ENCODE results near the gene SLC27A3.

The SLC27A3 gene

DNA sequence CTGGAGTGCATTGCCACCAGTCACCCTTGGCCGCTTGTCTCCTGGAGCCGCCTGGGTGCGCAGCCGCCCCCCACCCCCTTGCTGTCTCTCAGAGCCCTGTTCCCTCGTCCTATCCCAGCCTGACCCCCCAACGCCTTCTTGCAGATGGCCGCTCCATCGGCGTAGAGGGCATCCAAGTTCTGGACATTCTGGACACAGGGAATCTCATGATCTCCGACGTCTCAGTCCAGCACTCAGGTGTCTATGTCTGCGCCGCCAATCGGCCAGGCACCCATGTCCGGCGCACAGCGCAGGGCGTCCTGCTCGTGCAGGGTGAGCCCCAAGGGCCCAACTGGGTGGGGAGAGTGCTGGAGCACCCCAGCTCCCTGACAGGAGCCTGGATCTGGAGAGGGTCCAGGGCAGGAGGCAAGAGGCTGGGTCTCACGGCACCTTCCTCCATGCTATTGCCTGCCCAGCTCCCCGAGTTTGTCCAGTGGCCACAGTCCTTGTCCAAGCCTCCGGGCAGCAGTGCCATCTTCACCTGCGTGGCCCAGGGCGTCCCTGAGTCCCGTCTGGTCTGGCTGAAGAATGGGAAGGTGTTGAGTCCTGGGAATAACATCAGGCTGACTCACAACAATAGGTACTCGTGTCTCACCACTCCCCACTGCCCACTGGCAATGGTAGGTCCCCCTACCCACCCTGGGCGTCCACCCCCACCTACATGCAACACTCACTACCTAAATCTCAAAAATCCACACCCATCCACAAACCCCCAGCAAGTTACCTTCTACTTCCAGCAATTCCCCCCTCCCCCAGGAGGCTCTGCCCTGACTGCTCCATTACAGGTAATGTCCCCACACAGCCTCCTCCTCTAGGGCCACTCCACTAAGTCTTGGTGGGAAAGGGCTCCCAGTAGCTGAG is 24.6 kb downstream of the SLC27A3 start:
- H3K36me3 ChIP-seq (ENCODE audit: control insufficient read depth, insufficient read depth, low read length), result no peaks in the 10 kb centered on the region
- no peak overlapping the region for H3K27ac ChIP-seq (ENCODE audit: low read depth, low read length)

DNA sequence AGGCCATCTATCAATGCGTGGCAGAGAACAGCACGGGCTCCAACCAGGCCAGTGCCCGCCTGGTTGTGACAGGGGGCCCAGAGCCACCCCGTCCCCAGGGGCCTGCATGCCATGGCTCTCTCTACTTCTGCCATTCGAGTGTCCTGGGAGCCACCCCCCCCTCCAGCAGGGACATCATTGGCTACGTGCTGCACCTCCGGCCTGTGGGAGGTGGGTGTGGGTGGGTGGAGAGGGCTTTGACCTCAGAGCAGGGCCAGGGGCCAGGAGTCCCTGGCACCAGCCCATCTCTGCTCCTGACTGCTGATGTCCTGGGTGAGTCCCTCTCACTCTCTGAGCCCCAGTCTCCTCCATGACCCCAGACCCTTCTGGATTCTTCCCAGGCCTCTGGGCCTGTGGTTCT is 25.3 kb downstream of the SLC27A3 start:
- no peak overlapping the region for H3K9ac ChIP-seq (ENCODE audit: low read length)
- no peaks in the 10 kb centered on the region for H3K27me3 ChIP-seq (ENCODE audit: control insufficient read depth, insufficient read depth, low read length)

More for the DNA sequence above, 24.6 kb downstream of the SLC27A3 start:
- Histone ChIP-seq H3K9ac (ENCODE audit: low read length) (no peak overlapping the region), H3K27me3 (ENCODE audit: control insufficient read depth, insufficient read depth, low read length) (no peaks in the 10 kb centered on the region), H3K4me3 (ENCODE audit: low read length) (no peak overlapping the region), H3K4me1 (ENCODE audit: control insufficient read depth, insufficient read depth, low read length) (no peaks in the 10 kb centered on the region)

DNA sequence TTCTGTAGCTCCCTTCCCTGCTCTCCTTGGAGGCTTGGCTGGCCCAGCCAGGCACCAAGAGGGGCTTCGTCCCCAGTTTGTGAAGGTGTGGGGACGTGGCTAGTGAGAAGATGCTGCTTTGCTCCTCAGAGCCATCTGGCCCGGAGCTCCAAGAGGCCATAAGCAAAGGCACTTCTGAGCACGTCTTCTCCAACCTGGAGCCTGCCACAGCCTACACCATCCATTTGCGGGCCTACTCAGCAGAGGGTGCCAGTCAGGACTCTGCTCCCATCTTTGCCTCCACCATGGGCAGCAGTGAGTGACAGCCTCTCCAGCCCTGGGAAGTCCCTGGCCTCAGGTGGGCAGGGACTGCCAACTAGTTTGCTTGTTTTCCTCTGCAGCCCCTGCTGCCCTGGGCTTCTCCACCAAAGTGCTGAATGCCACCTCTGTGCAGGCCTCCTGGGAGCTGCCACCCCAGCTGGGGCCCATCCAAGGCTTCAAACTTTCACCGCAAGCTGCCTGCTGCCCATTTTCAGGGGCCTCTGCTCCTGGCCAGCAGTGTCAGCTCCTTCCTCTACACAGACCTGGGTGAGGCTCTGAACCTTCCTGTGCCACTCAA is 25.9 kb downstream of the SLC27A3 start:
- H3K4me1 ChIP-seq (ENCODE audit: control insufficient read depth, insufficient read depth, low read length), result no peaks in the 10 kb centered on the region
- H3K27me3 ChIP-seq (ENCODE audit: control insufficient read depth, insufficient read depth, low read length), result no peaks in the 10 kb centered on the region
- H3K36me3 ChIP-seq (ENCODE audit: control insufficient read depth, insufficient read depth, low read length), result no peaks in the 10 kb centered on the region
- H3K4me3 ChIP-seq (ENCODE audit: low read length), result no peak overlapping the region
- no peak overlapping the region for H3K9ac ChIP-seq (ENCODE audit: low read length)
- H3K27ac ChIP-seq (ENCODE audit: low read depth, low read length), result no peak overlapping the region

More for the DNA sequence above, 25.3 kb downstream of the SLC27A3 start:
- no peak overlapping the region for H3K4me3 ChIP-seq (ENCODE audit: low read length)
- H3K36me3 ChIP-seq (ENCODE audit: control insufficient read depth, insufficient read depth, low read length), result no peaks in the 10 kb centered on the region
- no peak overlapping the region for H3K27ac ChIP-seq (ENCODE audit: low read depth, low read length)
- no peaks in the 10 kb centered on the region for H3K4me1 ChIP-seq (ENCODE audit: control insufficient read depth, insufficient read depth, low read length)

DNA sequence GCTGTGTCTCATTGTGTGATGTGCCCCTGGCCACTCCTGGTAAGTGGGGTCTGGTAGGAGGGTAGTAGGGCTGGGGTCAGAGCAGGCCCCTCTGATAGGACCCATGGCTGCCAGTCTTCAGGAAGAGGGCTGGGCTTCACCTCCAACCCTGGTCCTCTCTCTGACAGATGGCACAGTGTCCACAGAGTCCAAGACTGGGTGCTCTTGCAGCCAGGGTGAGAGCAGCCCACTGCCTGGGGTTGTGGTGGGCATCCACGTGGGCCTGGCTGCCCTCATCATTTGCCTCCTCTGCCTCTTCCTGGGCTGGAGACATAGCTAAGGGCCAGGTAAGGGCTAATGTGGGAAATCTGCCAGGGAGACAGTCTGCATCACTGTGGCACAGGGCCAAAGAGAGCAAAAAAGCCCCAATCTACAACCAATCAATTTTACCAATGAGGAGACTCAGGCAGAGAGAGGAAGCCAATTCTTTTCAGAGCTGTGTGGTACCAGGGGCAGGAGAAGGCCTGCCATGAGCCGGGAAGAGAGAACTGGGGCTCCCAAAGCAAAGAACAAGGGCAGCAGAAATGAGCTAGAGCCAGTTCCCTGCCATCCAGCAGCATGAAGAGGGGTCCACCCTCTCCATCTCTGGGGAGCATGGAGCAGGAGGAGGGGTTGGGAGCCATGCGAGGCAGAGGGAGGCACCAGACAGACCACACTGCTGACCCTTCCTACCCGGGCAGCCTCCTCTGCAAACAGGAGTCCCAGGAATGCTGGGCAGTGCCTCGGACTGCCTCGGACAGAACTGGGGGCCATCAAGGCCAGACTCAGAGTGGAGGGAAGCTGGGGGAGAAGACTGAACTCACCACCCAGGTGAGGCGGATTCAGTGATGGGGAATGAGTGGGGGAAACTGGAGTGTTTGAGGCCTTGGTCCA is 26.8 kb downstream of the SLC27A3 start:
- no peaks in the 10 kb centered on the region for H3K4me1 ChIP-seq (ENCODE audit: control insufficient read depth, insufficient read depth, low read length)
- no peak overlapping the region for H3K27ac ChIP-seq (ENCODE audit: low read depth, low read length)
- H3K27me3 ChIP-seq (ENCODE audit: control insufficient read depth, insufficient read depth, low read length), result no peaks in the 10 kb centered on the region
- no peak overlapping the region for H3K9ac ChIP-seq (ENCODE audit: low read length)
- no peak overlapping the region for H3K4me3 ChIP-seq (ENCODE audit: low read length)
- H3K36me3 ChIP-seq (ENCODE audit: control insufficient read depth, insufficient read depth, low read length), result peaks cover 2% of the 10 kb centered on the region

DNA sequence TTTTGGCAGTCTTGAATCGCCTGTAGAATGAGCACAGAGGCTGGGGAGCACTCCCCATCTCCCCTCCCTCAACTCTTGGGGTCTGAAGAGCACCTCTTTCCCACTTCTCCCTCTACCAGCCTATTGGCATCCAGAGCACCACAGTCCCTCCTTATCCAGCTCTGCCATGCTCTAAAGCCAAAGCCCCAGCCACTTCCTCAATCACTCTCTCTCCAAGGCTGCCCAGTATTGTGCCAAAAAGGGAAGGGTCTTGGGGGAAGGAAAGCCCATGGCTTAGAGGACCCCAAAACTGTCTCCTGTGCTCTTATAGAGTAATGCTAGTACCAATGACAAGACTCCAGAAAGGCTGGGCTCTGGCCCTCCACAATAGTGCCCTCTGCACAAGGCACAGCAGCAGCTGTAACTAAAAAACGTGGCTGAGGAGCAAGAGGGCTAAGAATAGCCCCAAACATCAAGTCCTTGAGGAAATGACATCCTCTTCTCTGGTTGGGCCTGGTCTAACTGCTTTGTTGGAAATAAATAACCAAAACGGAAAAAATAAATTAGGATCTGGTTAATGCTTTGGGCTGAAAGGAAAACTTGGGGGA is 28.4 kb downstream of the SLC27A3 start:
- H3K9ac ChIP-seq (ENCODE audit: low read length), result no peak overlapping the region
- H3K27me3 ChIP-seq (ENCODE audit: control insufficient read depth, insufficient read depth, low read length), result no peaks in the 10 kb centered on the region
- no peaks in the 10 kb centered on the region for H3K4me1 ChIP-seq (ENCODE audit: control insufficient read depth, insufficient read depth, low read length)
- H3K36me3 ChIP-seq (ENCODE audit: control insufficient read depth, insufficient read depth, low read length), result peaks cover 10% of the 10 kb centered on the region
- H3K4me3 ChIP-seq (ENCODE audit: low read length), result no peak overlapping the region
- H3K27ac ChIP-seq (ENCODE audit: low read depth, low read length), result no peak overlapping the region

DNA sequence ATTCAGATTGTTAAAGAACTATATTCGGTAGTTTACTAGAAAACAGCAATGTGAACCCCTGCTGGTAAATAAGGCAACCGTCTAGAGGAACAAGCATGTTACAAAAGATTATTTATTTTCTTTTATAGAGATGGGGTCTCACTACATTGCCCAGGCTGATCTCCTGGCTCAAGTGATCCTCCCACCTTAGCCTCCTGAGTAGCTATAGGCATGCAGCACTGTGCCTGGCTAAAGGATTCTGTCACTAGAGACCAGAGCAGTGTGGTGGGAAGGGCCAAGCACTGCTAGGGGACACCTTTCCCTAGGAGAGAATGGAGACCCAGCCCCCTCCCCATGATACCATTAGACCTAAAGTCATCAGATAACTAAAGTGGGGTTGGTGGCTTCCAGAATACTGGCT is 28.9 kb downstream of the SLC27A3 start:
- Histone ChIP-seq H3K36me3 (ENCODE audit: control insufficient read depth, insufficient read depth, low read length) (peaks cover 13% of the 10 kb centered on the region), H3K9ac (ENCODE audit: low read length) (no peak overlapping the region), H3K27me3 (ENCODE audit: control insufficient read depth, insufficient read depth, low read length) (no peaks in the 10 kb centered on the region), H3K4me3 (ENCODE audit: low read length) (no peak overlapping the region), H3K4me1 (ENCODE audit: control insufficient read depth, insufficient read depth, low read length) (no peaks in the 10 kb centered on the region), H3K27ac (ENCODE audit: low read depth, low read length) (no peak overlapping the region)

DNA sequence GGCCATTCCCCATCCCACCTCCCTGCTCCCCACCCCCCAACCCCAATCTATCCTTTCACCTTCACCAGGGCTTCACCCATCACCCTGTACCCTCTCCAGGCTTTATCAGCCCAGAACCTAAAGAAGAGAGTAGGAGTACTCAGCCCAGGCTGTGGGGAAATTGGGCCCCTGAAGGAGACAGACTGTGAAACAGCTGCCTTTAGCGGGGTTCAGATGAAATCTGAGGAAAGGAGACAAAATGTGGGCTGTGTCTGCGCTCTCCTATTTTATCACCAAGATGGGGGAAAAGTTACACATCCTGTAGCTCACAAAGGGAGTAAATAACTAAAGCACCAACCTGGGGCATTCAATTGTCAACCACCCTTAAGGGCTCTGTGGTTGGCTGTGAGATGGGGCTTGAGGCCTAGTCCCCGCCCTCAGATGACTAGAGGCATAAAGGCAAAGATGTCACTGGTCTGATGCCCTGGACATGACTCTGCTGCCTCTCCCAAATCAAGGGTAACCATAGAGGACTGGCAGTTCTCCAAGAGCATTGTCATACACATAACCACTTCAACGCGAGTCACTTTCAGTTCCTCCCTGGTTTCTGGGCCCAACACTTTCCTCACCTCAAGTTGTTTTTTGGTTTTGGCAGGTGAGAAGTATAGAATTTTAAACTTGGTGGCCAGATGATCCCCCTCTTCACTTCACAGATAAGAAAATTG is 30.0 kb downstream of the SLC27A3 start:
- H3K27ac ChIP-seq (ENCODE audit: low read depth, low read length), result no peak overlapping the region
- H3K36me3 ChIP-seq (ENCODE audit: control insufficient read depth, insufficient read depth, low read length), result peaks cover 18% of the 10 kb centered on the region
- H3K4me3 ChIP-seq (ENCODE audit: low read length), result no peak overlapping the region

DNA sequence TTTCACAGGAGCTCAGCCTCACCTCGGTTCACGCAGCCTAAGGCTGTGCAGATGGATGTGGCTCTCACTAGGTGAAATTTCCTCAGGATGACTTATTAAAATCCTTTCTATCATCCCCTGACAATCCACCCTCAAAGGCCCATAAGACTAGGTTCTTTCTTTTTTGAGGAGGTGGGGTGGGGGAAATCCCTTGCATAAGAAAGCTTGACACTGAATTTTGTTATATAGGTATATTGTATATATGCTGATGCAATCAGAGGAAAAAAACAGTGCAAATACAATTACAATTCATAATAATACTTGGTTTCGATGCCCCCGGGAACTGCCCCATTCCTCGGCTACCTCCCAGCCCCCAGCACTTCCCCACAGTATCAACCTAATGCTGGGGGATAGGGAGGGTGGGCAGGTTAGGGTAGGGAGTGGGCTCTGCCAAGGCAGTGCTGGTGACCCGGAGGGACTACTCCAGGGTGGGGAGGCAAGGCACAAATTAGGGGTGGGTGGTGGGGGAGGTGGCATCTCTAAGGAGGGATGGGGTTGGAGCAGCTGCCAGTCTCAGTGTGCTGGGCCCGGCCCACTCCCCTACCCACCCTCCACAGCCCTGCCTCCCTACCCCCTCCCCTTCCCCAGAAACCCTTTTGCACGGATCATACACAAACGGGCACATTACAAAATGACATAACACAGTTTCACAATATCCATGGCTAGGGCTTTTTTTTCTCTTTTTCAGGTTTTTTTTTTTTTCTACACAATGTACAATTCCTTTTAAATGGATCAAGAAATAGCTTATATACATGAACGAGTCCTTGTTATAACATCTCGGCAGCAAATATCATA is 30.9 kb downstream of the SLC27A3 start:
- Histone ChIP-seq H3K9ac (ENCODE audit: low read length) (no peak overlapping the region), H3K4me1 (ENCODE audit: control insufficient read depth, insufficient read depth, low read length) (no peaks in the 10 kb centered on the region), H3K36me3 (ENCODE audit: control insufficient read depth, insufficient read depth, low read length) (peaks cover 20% of the 10 kb centered on the region), H3K27ac (ENCODE audit: low read depth, low read length) (no peak overlapping the region), H3K27me3 (ENCODE audit: control insufficient read depth, insufficient read depth, low read length) (no peaks in the 10 kb centered on the region), H3K4me3 (ENCODE audit: low read length) (no peak overlapping the region)

More for the DNA sequence above, 30.0 kb downstream of the SLC27A3 start:
- no peak overlapping the region for H3K9ac ChIP-seq (ENCODE audit: low read length)
- no peaks in the 10 kb centered on the region for H3K27me3 ChIP-seq (ENCODE audit: control insufficient read depth, insufficient read depth, low read length)
- H3K4me1 ChIP-seq (ENCODE audit: control insufficient read depth, insufficient read depth, low read length), result no peaks in the 10 kb centered on the region

DNA sequence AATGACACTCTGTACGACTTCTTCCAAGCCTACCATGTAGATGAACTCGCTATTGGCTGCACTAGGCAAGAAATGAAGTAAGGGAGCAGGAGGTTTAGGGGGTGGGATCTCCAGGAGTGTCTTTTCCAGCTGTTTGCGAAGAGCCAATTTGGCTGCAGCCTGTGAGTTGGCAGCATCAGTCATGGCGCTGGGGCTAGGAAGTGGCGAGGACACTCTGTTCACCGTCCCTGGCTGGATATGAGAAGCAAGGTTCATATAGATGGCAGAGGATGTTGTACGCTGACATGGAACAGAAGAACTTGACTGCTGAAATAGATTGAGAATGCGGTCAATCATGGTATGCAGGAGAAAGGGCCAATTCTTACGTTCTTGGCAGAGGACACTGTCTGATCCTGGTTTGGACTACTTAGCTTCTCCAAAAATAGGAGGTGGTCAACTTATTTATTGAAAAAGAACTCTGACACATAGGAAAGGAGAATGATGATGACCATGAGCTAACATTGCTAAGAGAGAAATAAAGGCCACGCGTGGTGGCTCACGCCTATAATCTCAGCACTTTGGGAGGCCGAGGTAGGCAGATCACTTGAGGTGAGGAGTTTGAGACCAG is 41.2 kb downstream of the SLC27A3 start:
- Histone ChIP-seq H3K27me3 (ENCODE audit: control insufficient read depth, insufficient read depth, low read length) (no peaks in the 10 kb centered on the region), H3K4me1 (ENCODE audit: control insufficient read depth, insufficient read depth, low read length) (no peaks in the 10 kb centered on the region), H3K9ac (ENCODE audit: low read length) (no peak overlapping the region), H3K36me3 (ENCODE audit: control insufficient read depth, insufficient read depth, low read length) (peaks cover 42% of the 10 kb centered on the region), H3K4me3 (ENCODE audit: low read length) (no peak overlapping the region), H3K27ac (ENCODE audit: low read depth, low read length) (no peak overlapping the region)

DNA sequence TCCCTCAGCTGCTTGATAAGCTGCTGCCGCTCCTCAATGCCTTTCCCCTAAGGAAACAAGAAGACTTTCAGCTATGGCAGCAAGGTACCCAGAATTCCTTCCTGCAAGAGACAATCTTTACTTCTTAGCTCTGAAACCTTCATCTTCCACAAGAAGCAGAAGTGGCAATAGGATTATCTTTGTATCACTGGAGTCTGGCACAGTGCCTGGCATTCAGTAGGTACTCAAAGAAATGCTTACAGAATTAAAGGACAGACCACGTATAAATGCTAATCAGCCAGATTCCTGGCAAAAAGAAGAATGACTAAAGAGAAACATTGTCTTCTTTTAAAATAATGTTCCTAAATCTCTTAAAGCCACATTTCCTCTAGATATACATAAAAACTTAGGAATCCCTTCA is 43.7 kb downstream of the SLC27A3 start:
- H3K27me3 ChIP-seq (ENCODE audit: control insufficient read depth, insufficient read depth, low read length), result no peaks in the 10 kb centered on the region
- H3K4me3 ChIP-seq (ENCODE audit: low read length), result no peak overlapping the region
- H3K4me1 ChIP-seq (ENCODE audit: control insufficient read depth, insufficient read depth, low read length), result no peaks in the 10 kb centered on the region
- peaks cover 23% of the 10 kb centered on the region for H3K36me3 ChIP-seq (ENCODE audit: control insufficient read depth, insufficient read depth, low read length)
- no peak overlapping the region for H3K27ac ChIP-seq (ENCODE audit: low read depth, low read length)
- H3K9ac ChIP-seq (ENCODE audit: low read length), result no peak overlapping the region

All from rectal smooth muscle tissue (tissue), 1 donor.